ENCODE results near the gene TMC5.

GRCh38 chr16:19528666-19529065 is 111.0 kb downstream of the TMC5 start:
- TF ChIP-seq CTCF (IDR thresholded peaks at IDR 0.05) (no peak), ZFX (IDR thresholded peaks at IDR 0.05; ENCODE audit: borderline replicate concordance) (no peak)

Data from 22Rv1 (cell line).